IMR-90 (cell line): ENCODE data around the gene ADAMTS14. TPM values are rescaled to one million over a fixed set of nuclear protein-coding genes. Genes with fewer than 3 reads are reported as not detected.

Experiments
- ATAC-seq: fragments of 200-7000 bp; cut with Tn5 transposase; 2 replicates; pipeline ENCODE4 v1.9.1; 2020; ENCODE audit warnings: low read depth, mild to moderate bottlenecking, moderate library complexity
- BruUV-seq: library from RNA; stranded (reverse); fragments of 400-500 nt; replicated peaks from 2 replicates; lab custom pipeline; 2021; lab: Mats Ljungman, UMichigan
- CTCF ChIA-PET: fragments of 300-600 bp; formaldehyde crosslinking; extraction: SDS; loops from one replicate; lab custom pipeline; 2021; ENCODE audit warnings: antibody characterized with exemption; lab: Yijun Ruan, JAX
- POLR2A ChIA-PET: fragments of 300-600 bp; sonication (Branson Sonifier 250); formaldehyde crosslinking; loops from one replicate; lab custom pipeline; 2022; ENCODE audit warnings: antibody characterized with exemption; ENCODE audit not compliant: unreplicated experiment; lab: Charles Lee
- DNase-seq: peaks from one replicate; pipeline ENCODE4 v3.0.0; 2013
- H2AFZ ChIP-seq: replicated peaks from 2 replicates; pipeline ENCODE3; 2013; ENCODE audit warnings: low read length, mild to moderate bottlenecking; ENCODE audit not compliant: poor library complexity
- H2AK5ac ChIP-seq: 2 replicates; pipeline ENCODE4 v1.6.1; 2013; ENCODE audit warnings: low read depth, low read length, inconsistent platforms
- H2AK9ac ChIP-seq: replicated peaks from 2 replicates; pipeline ENCODE3; 2013; ENCODE audit warnings: mild to moderate bottlenecking, low read depth, low read length, moderate library complexity; ENCODE audit not compliant: poor library complexity
- H2BK120ac ChIP-seq: 2 replicates; pipeline ENCODE4 v1.6.1; 2013; ENCODE audit warnings: low read depth, low read length, inconsistent platforms
- H2BK15ac ChIP-seq: 3 replicates; pipeline ENCODE4 v1.6.1; 2013; ENCODE audit warnings: low read depth, low read length, inconsistent platforms
- H2BK20ac ChIP-seq: 2 replicates; pipeline ENCODE4 v1.6.1; 2013; ENCODE audit warnings: low read depth, mild to moderate bottlenecking, inconsistent platforms, low read length, moderate library complexity
- H2BK5ac ChIP-seq: 2 replicates; pipeline ENCODE4 v1.6.1; 2013; ENCODE audit warnings: mild to moderate bottlenecking, low read depth, low read length, inconsistent platforms; ENCODE audit not compliant: poor library complexity, severe bottlenecking
- H3K14ac ChIP-seq: replicated peaks from 2 replicates; pipeline ENCODE4 v1.6.1; 2013; ENCODE audit warnings: low read depth, low read length, inconsistent platforms
- H3K18ac ChIP-seq: 2 replicates; pipeline ENCODE4 v1.6.1; 2013; ENCODE audit warnings: low read depth, low read length, control low read depth
- H3K23ac ChIP-seq: 2 replicates; pipeline ENCODE4 v1.6.1; 2013; ENCODE audit warnings: low read depth, low read length, inconsistent platforms
- H3K27ac ChIP-seq: 2 replicates; pipeline ENCODE4 v1.5.1; 2013; ENCODE audit warnings: mild to moderate bottlenecking, control low read depth, low read length; ENCODE audit not compliant: insufficient read depth
- H3K27me3 ChIP-seq: 2 replicates; pipeline ENCODE4 v1.6.1; 2013; ENCODE audit warnings: low read length; ENCODE audit not compliant: control insufficient read depth, insufficient read depth
- H3K36me3 ChIP-seq: 2 replicates; pipeline ENCODE4 v1.6.1; 2013; ENCODE audit warnings: low read length, mixed read lengths; ENCODE audit not compliant: control insufficient read depth, insufficient read depth
- H3K4ac ChIP-seq: 2 replicates; pipeline ENCODE4 v1.6.1; 2013; ENCODE audit warnings: low read depth, low read length, inconsistent platforms
- H3K4me1 ChIP-seq: 2 replicates; pipeline ENCODE4 v1.6.1; 2013; ENCODE audit warnings: low read length, mixed read lengths; ENCODE audit not compliant: control insufficient read depth, insufficient read depth
- H3K4me2 ChIP-seq: 2 replicates; pipeline ENCODE4 v1.6.1; 2013; ENCODE audit warnings: low read depth, mild to moderate bottlenecking, control low read depth, low read length, moderate library complexity
- H3K4me3 ChIP-seq: 2 replicates; pipeline ENCODE4 v1.5.1; 2013; ENCODE audit warnings: low read depth, mild to moderate bottlenecking, control low read depth, low read length, moderate library complexity; ENCODE audit not compliant: insufficient read depth
- H3K56ac ChIP-seq: 2 replicates; pipeline ENCODE4 v1.6.1; 2013; ENCODE audit warnings: low read length, inconsistent platforms; ENCODE audit not compliant: insufficient read depth; ENCODE audit errors: extremely low read depth
- H3K79me1 ChIP-seq, 2 experiments: 2 replicates each; pipeline ENCODE4 v1.6.1; 2013; ENCODE audit warnings: low read length in 2 of 2, inconsistent platforms in 1 of 2, low read depth in 1 of 2
- H3K9ac ChIP-seq: 2 replicates; pipeline ENCODE4 v1.6.1; 2013; ENCODE audit warnings: low read depth, low read length, control low read depth
- H3K9me1 ChIP-seq: 2 replicates; pipeline ENCODE4 v1.6.1; 2013; ENCODE audit warnings: low read length, inconsistent platforms; ENCODE audit not compliant: insufficient read depth
- H3K9me3 ChIP-seq: 2 replicates; pipeline ENCODE4 v1.6.1; 2013; ENCODE audit warnings: low read length; ENCODE audit not compliant: control insufficient read depth, insufficient read depth
- H4K20me1 ChIP-seq: 2 replicates; pipeline ENCODE4 v1.6.1; 2013; ENCODE audit warnings: low read length, inconsistent platforms; ENCODE audit not compliant: insufficient read depth
- H4K5ac ChIP-seq: 2 replicates; pipeline ENCODE4 v1.6.1; 2013; ENCODE audit warnings: mild to moderate bottlenecking, low read depth, low read length, control low read depth
- H4K8ac ChIP-seq, 2 experiments: 2 replicates each; pipeline ENCODE4 v1.6.1; 2013; ENCODE audit warnings: low read depth in 2 of 2, low read length in 2 of 2, control low read depth in 1 of 2, inconsistent platforms in 1 of 2
- H4K91ac ChIP-seq: 2 replicates; pipeline ENCODE4 v1.6.1; 2013; ENCODE audit warnings: low read depth, low read length, inconsistent platforms; ENCODE audit not compliant: insufficient read depth
- CEBPB ChIP-seq: IDR thresholded peaks from 2 replicates; pipeline ENCODE4 v1.6.1; 2012; ENCODE audit warnings: low read depth, low read length, improper control_type of control experiment
- FOS ChIP-seq: fragments of 150-350 bp; IDR thresholded peaks from 2 replicates; pipeline ENCODE4 v1.6.1; 2016; ENCODE audit warnings: low read depth, low read length
- NFE2L2 ChIP-seq: fragments of 150-350 bp; IDR thresholded peaks from 2 replicates; pipeline ENCODE4 v1.6.1; 2016; ENCODE audit warnings: low read depth, mild to moderate bottlenecking, low read length
- POLR2A ChIP-seq: IDR thresholded peaks from 2 replicates; pipeline ENCODE4 v1.6.1; 2012; ENCODE audit warnings: mild to moderate bottlenecking, low read depth, low read length
- RAD21 ChIP-seq: IDR thresholded peaks from 2 replicates; pipeline ENCODE4 v1.6.1; 2012; ENCODE audit warnings: low read length, improper control_type of control experiment
- RCOR1 ChIP-seq: IDR thresholded peaks from 2 replicates; pipeline ENCODE4 v1.6.1; 2012; ENCODE audit warnings: mild to moderate bottlenecking, low read length, improper control_type of control experiment; ENCODE audit not compliant: insufficient replicate concordance
- WGBS, 2 experiments: methylation state at CpG; one replicate each; pipeline versions ENCODE4 v1.1.5 to v1.1.7; 2013; ENCODE audit warnings: missing lambda C conversion rate in 2 of 2; ENCODE audit not compliant: insufficient read length in 1 of 2; ENCODE audit errors: extremely low coverage in 2 of 2; 5-methylcytosine and 5-hydroxymethylcytosine counted together
- dilution Hi-C: fragments of 300-500 bp; cut with HindIII; formaldehyde crosslinking; loops from one replicate; pipeline ENCODE4 v1.14.3; 2018; ENCODE audit warnings: low sequenced_read_pairs; ENCODE audit not compliant: unreplicated experiment
- in situ Hi-C: fragments of 300-500 bp; cut with MboI; formaldehyde crosslinking; loops from 3 replicates; pipeline ENCODE4 v1.14.3; 2019; ENCODE audit warnings: low sequenced_read_pairs, inconsistent platforms, mixed read lengths
- intact Hi-C: fragments of 100-400 bp; cut with micrococcal nuclease; formaldehyde crosslinking; loops from 2 replicates; pipeline ENCODE4 v1.10.0; 2022
- polyA plus RNA-seq, 3 experiments: library from polyadenylated mRNA; depleted of rRNA; stranded (reverse); fragments of >200 nt; gene quantifications; 2 replicates each; pipeline ENCODE4 v1.2.3, GENCODE V29; 2012; ENCODE audit warnings: low replicate concordance in 1 of 3
- total RNA-seq: library from RNA; depleted of rRNA; stranded (reverse); fragments of >200 nt; gene quantifications from 2 replicates; pipeline ENCODE4 v1.2.3, GENCODE V29; 2012
- TF ChIP-seq, protein P1 (sequence below): fragments of 150-350 bp; IDR thresholded peaks from 2 replicates; pipeline ENCODE4 v1.6.1; 2017; ENCODE audit warnings: mild to moderate bottlenecking, antibody characterized with exemption, low read length, low read depth
- TF ChIP-seq, protein P2 (sequence below): fragments of 150-350 bp; IDR thresholded peaks from 2 replicates; pipeline ENCODE4 v1.6.1; 2016; ENCODE audit warnings: low read depth, mild to moderate bottlenecking, low read length, moderate library complexity, borderline replicate concordance

ADAMTS14 gene
- total and polyA plus RNA-seq, 2 of the 4 experiments (the other 2 are of a cell fraction), result under 0.01 to 0.31 TPM

DNA sequence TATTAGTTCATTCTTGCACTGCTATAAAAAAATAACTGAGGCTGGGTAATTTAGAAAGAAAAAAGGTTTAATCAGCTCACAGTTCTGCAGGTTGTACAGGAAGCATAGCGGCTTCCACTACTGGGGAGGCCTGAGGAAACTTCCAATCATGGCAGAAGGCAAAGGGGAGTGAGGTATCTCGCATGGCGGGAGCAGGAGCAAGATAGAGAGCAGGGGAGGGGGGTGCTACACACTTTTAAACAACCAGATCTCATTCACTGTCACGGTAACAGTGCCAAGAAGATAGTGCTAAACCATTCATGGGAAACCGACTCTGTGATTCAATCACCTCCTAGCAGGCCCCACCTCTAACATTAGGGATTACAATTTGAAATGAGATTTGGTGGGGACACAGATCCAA is 11.6 kb downstream of the ADAMTS14 start:
- no peak for DNase-seq
- no peak overlapping the region for H3K56ac ChIP-seq
- no peak for ATAC-seq
- no peaks in the 10 kb centered on the region for H3K79me1 ChIP-seq
- intact Hi-C loops (no loop called here), dilution Hi-C loops (no loop called here), in situ Hi-C loops (no loop called here)
- H4K91ac ChIP-seq, result no peak overlapping the region
- H2BK5ac ChIP-seq, result no peak overlapping the region
- ChIA-PET CTCF (no interaction called here), POLR2A (no interaction called here)
- H3K9me3 ChIP-seq, result no peaks in the 10 kb centered on the region
- H2BK120ac ChIP-seq, result no peak overlapping the region
- H2AK5ac ChIP-seq, result no peak overlapping the region
- H3K18ac ChIP-seq, result no peak overlapping the region
- H4K20me1 ChIP-seq, result no peaks in the 10 kb centered on the region; the same call in 1 of the 2 replicates
- no TSS peak for BruUV-seq
- WGBS, 2 experiments, result no CpG with 5 or more reads among the region's 5 CpGs
- H3K27me3 ChIP-seq, result peaks cover 6% of the 10 kb centered on the region; the same call in 1 of the 2 replicates
- TF ChIP-seq RAD21 (no peak), CEBPB (no peak), POLR2A (no peak), RCOR1 (no peak), FOS (no peak), NFE2L2 (no peak)
- TF ChIP-seq, protein P1, sequence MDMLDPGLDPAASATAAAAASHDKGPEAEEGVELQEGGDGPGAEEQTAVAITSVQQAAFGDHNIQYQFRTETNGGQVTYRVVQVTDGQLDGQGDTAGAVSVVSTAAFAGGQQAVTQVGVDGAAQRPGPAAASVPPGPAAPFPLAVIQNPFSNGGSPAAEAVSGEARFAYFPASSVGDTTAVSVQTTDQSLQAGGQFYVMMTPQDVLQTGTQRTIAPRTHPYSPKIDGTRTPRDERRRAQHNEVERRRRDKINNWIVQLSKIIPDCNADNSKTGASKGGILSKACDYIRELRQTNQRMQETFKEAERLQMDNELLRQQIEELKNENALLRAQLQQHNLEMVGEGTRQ, result no peak
- TF ChIP-seq, protein P2, sequence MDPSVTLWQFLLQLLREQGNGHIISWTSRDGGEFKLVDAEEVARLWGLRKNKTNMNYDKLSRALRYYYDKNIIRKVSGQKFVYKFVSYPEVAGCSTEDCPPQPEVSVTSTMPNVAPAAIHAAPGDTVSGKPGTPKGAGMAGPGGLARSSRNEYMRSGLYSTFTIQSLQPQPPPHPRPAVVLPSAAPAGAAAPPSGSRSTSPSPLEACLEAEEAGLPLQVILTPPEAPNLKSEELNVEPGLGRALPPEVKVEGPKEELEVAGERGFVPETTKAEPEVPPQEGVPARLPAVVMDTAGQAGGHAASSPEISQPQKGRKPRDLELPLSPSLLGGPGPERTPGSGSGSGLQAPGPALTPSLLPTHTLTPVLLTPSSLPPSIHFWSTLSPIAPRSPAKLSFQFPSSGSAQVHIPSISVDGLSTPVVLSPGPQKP, result no peak
- no peak overlapping the region for H2BK15ac ChIP-seq
- H2AK9ac ChIP-seq, result no peak overlapping the region
- no peak overlapping the region for H3K4me3 ChIP-seq
- no peaks in the 10 kb centered on the region for H3K4me1 ChIP-seq
- H3K36me3 ChIP-seq, result no peaks in the 10 kb centered on the region
- no peak overlapping the region for H3K14ac ChIP-seq
- no peak overlapping the region for H3K23ac ChIP-seq
- no peak overlapping the region for H3K27ac ChIP-seq
- no peak overlapping the region for H4K8ac ChIP-seq
- H2BK20ac ChIP-seq, result no peak overlapping the region
- H3K4ac ChIP-seq, result no peak overlapping the region
- H3K9me1 ChIP-seq, result no peaks in the 10 kb centered on the region
- H3K9ac ChIP-seq, result no peak overlapping the region
- no peak overlapping the region for H3K4me2 ChIP-seq
- H2AFZ ChIP-seq, result no peak overlapping the region
- no peak overlapping the region for H4K5ac ChIP-seq
